ENCODE results near the gene PEX11G.

- TF ChIP-seq CTCF (IDR thresholded peaks at IDR 0.05) = no peak
- no peak for TF ChIP-seq POLR2A (IDR thresholded peaks at IDR 0.05)
- TF ChIP-seq POLR2AphosphoS5 (IDR thresholded peaks at IDR 0.05; ENCODE audit: insufficient read depth in 1 of 2, low read depth in 1 of 2) = no peak
Measured at GRCh38 chr19:7476241-7476640, 12.6 kb downstream of the PEX11G start.

Measured in vagina (tissue), 2 donors.